HG03139 (cell line): Measurements from ENCODE around the gene CPA2.
"Not testable (repeated sequence)": the region's sequence is repeated elsewhere in the genome, so short reads cannot be mapped to it uniquely, and the experiment has no call there.

Experiments used
- ATAC-seq: cut with Tn5 transposase; IDR thresholded peaks from one replicate; pipeline ENCODE4 v1.9.1; 2021; ENCODE audit not compliant: unreplicated experiment

The CPA2 gene

GRCh38 chr7:130249626-130250025 lies 17.0 kb upstream of the CPA2 start:
- not testable (repeated sequence) for ATAC-seq

- ATAC-seq = no peak
Measured at GRCh38 chr7:130254555-130254954, 12.1 kb upstream of the CPA2 start.

GRCh38 chr7:130256704-130257103 lies 10.0 kb upstream of the CPA2 start:
- ATAC-seq = no peak

GRCh38 chr7:130258494-130259078 lies 8.1 kb upstream of the CPA2 start:
- ATAC-seq = no peak

GRCh38 chr7:130262448-130262847 lies 4.2 kb upstream of the CPA2 start:
- no peak for ATAC-seq

- ATAC-seq = no peak
Measured at GRCh38 chr7:130263130-130263529, 3.5 kb upstream of the CPA2 start.

DNA sequence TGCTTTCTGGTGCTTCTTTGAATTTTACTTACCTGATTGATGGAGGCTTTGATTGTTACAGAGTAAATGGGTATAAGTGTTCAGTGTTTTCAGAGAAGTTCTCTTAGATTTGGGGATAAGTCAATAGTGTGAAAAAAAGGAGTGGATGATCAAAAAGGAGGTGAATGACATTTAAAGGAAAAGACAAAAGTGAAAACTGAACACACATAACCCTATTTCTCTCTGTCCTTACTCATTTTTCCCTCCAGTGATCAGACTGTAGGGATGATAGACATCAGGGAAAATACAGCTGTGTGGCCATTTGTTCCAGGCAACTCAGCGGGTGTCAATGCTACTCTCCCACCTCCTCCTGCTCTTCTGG lies 278 bp downstream of the CPA2 start:
- no peak for ATAC-seq

DNA sequence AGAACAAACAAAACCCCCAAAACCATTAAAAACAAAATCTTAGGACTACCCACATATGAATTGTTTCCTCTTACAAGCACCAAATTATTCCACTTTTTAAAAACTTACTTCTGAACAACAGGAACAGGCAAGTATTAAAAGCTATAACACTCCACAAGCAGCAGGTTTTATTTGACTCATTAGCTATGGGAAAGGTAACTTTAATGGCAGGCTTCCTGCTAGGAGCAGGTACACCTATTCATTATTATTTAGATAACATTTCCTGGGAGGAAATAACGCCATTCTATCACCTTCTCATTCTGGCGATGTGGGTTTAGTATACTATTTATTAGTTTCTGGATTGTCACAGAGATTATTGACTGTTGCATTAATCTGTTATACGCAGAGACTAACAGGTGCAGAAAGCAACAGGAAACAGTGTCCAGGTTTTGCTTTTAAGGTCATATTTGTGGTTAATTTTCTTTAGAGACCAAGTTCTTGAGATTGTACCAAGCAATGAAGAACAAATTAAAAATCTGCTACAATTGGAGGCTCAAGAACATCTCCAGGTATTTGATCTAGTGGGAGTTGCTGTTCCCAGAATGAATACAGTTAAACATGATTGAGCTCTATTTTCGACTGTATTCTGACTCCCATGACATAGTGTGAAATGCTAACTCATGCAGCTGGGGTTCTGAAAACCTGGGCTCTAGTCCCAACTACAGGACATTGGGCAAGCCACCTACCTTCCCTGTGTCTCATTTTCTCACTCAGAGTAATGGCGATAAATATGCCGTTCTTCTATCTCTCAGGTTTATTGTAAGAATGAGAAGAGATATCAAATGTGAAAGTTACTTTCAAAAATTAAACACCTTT lies 2.0 kb downstream of the CPA2 start:
- no peak for ATAC-seq

DNA sequence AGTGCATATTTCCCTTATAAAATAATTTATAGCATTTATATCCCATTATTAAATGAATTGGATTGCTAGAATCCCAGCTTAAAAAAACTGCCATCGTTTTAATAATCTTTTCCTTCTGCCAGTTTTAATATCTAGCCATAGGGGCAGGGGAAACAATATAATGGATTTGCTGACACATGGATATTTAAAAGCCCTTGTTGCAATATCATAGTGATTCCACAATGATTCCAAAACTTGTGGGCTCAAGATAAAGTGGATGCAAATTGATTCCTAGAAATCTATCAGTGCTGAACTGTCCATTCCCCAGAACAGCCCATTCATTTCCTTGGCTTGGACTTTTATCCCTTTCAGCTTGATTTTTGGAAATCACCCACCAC lies 2.6 kb downstream of the CPA2 start:
- no peak for ATAC-seq

- ATAC-seq = no peak
Measured at GRCh38 chr7:130270947-130271800, 4.5 kb downstream of the CPA2 start.

DNA sequence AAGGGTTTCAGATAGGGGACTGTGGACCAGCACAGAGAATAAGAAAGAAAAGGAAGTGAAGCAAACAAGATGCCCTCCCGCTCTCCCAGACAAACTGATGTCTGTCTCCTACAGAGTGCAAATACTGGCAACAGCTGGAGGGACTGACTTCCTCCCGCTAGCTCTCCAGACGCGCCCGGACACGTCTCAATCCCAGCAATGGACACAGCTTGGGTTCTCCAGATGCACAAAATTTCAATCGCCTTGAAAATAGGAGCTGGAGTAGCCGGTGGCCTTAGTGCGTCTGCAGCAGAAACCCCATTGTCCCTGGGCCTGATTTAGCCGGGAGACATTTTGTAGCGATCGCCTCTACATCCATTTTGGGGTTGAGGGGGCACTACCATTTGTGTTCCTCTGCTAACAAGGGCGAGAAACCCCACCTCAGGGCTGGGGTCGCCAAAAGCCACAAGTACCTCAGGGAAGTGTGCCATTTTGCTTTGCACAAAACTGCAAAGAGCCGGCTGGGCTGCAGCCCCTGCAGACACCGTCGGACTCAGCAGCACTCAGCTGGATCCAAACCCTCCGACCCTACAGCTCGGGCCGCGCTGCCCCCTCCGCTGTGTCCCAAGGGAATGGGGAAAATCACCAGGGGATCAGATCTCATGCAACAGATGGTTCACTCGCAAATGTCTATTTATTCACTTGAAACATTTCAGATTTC lies 5.9 kb downstream of the CPA2 start:
- ATAC-seq = no peak

GRCh38 chr7:130273081-130273932 lies 6.6 kb downstream of the CPA2 start:
- no peak for ATAC-seq

- ATAC-seq = no peak
Measured at GRCh38 chr7:130273933-130274255, 7.2 kb downstream of the CPA2 start.

DNA sequence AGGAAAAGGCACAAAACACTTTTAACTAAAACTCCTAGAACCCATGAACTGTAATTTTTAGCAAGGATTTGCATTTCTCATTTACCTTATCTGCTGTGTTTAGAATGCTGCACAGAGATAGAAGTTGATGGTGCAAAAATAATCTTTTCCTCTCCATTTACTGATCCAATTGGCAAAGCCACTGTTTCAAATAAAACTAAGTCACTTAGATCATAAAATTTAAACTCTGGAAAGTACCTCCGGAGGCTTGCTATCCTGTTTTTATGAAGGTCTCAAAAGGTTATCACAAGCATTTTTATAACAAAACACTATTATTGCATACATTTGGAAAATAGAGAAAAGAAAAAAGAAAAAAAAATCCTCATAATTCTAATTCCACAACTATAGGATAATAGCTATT lies 7.6 kb downstream of the CPA2 start:
- ATAC-seq = no peak

- no peak for ATAC-seq
Measured at GRCh38 chr7:130274983-130275591, 8.4 kb downstream of the CPA2 start.

- ATAC-seq = no peak
Measured at GRCh38 chr7:130275826-130276297, 9.2 kb downstream of the CPA2 start.

DNA sequence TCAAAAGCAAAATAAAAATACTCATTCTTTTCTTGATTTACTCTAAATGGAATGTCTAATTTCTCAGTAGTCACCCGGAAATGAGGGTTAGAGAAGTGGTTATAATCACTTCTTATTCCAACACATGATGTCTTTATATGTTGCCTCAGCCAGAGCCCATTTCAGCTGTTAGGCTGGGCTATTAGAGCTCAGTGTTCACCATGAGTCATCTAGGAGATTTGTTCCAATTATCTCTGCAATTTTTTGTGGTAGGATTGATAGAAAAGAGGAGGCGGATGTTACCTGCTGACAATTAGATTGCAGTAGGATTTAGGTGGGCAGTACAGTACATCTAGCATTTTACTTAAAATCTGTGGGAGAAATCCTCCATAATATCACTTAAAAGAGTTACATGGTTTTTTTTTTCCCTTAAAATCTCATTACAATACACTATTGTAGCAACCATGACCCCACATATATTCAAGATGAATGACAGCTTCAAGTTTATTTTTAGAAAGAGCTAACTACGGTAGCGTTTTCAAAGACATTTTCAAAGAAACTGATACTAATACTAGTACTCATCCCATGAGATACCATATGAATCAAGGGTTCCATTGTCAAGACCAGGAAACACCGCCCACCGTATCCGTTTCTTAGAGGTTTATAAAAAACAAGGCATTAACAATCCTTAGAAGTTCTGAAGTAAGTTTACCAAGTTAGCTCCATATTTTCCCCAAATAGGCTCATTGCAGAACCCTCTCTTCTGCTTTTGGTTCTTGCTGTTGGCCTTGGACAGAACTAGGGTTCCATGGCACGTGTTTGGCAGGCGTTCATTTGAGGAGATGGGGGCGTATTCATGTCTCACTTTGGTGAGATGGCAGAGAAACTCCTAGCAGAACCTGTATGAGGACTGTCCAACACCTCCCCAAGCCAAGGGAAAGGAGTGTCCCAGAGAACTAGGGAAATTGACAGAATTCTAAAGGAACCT lies 10.4 kb downstream of the CPA2 start:
- ATAC-seq = no peak

DNA sequence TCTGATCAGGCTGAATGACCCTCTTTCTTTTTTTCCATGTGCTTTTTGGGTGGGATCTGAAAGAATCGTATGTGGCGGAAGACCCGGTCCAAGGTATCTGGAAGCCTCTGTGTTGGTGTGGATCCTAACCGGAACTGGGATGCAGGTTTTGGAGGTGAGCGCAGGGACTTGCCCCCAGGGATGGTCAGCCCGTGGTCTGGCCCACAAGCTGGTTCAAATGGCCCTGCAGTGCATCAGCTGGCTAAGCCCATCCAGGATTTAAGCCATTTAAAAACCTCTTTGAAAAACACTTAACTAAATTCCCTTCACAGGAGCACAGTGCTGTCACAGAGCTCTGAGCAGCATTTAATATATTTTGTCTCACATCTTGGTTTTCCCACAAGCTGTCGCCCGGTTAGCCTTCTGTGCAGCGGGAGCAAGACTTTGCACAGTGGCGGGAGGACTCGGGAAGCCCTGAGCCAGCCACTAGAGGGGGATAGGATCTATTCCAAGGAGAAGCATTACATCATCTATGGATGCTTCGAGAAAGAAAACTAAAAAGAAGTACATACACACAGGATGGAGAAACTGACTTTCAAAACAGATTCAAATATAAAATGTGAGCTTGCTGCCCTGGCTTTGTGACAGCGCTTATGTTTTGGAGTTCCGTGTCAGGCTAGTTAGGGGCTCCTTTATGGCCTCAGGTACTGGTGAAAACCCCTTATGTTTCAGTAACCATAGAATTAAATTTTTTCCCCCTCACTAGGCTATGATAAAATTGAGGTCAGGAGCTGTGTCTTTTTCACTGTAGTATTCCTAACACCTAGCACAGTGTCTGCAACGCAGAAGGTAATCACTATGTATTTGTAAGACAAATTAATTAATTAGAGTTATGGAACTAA lies 11.3 kb downstream of the CPA2 start:
- no peak for ATAC-seq
